H1 (cell line): Measurements from ENCODE around the gene KCNMB4.

Source experiments
- ATF3 ChIP-seq: IDR thresholded peaks from 2 replicates; pipeline ENCODE4 v1.6.1; 2011; ENCODE audit warnings: low read depth, mild to moderate bottlenecking, low read length; ENCODE audit not compliant: insufficient read depth
- EZH2 ChIP-seq: fragments of 200-600 bp; sonication (generic); IDR thresholded peaks from 2 replicates; pipeline ENCODE4 v1.7.1; 2012; ENCODE audit warnings: low read depth, mild to moderate bottlenecking, moderate library complexity, low read length, inconsistent platforms; ENCODE audit not compliant: severe bottlenecking
- JUN ChIP-seq: IDR thresholded peaks from 2 replicates; pipeline ENCODE4 v1.6.1; 2011; ENCODE audit warnings: low read depth, mild to moderate bottlenecking, improper control_type of control experiment, low read length
- MAFK ChIP-seq: IDR thresholded peaks from 2 replicates; pipeline ENCODE4 v1.6.1; 2012; ENCODE audit warnings: low read depth, mild to moderate bottlenecking, improper control_type of control experiment, low read length

DNA sequence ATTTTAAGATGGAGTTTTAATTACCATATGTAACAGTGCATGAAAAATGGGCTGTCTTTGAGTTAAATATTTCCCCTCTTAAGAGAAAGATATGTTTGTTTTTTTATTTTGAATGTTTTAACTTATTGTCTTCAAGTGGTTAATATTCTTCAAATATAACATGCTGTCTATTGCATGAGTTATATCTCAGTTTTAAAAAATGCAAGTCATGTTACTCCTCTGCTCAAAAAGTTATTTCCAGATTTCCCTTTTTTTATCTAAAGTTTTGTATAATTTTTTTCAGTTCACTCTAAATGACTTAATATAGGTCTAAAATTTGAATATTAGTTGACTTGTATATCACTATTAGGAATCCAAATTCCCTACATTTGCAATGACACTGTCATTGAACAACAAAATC is 5.9 kb upstream of the KCNMB4 start:
- TF ChIP-seq EZH2 (no peak), ATF3 (no peak), JUN (no peak), MAFK (no peak)
